ENCODE results near the gene KCMF1.

Gene KCMF1

DNA sequence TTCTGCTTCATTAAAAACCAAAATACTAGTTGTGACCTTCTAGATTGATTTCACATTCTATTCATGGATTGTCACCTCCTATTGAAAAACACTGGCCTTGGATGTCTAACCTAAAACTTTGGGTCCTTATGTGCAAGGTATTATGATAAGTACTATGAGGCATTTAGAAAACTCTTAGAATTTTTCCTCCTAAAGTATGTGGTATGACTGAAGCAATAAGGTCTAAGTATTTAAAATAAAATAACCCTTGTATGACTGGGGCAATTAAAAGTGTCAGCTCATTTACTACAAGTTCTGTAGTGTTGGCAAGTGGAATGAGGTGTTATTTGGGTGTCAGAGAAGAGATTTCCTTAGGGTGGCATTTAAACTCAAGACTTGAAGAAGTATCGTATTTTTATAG, 15.1 kb downstream of the KCMF1 start:
- DNase-seq = no peak

DNA sequence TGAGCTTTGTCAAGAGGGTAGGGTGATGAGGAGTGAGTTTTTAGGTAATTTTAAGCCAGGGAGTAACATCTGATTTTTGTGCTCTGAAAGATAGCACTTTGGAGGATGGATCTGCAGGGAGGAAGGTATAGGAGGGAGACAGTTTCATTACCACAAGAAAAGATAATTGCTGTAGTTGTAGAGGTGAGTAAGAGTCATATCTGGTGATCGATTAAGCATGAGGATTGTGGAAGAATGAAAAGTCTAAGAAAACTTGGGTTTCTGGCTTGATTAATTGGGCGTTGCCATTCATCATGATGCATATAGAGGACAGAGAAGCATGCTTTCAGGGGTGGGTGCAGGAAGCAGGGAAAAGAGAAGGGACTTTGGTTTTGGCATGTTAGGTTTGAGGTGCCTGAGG, 18.5 kb downstream of the KCMF1 start:
- no peak for DNase-seq

DNA sequence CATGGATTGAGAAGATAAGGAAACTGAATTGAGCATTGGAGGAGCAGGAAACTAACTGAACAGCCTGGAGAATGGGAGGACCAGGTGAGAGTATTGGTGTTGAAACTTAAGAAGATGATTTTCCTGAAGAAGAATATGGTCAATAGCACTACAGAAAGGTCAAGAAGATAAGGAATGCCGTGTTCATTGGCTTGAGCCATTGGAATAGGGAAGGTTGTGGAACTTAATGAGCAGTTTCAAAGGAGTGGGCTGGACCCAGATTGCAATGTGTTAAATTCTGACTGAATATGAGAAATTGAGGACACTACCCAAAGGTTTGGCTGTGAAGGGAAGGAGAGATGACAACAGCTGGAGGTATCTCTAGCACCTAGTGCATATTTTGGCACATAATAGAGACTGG, 19.0 kb downstream of the KCMF1 start:
- no peak for DNase-seq

DNA sequence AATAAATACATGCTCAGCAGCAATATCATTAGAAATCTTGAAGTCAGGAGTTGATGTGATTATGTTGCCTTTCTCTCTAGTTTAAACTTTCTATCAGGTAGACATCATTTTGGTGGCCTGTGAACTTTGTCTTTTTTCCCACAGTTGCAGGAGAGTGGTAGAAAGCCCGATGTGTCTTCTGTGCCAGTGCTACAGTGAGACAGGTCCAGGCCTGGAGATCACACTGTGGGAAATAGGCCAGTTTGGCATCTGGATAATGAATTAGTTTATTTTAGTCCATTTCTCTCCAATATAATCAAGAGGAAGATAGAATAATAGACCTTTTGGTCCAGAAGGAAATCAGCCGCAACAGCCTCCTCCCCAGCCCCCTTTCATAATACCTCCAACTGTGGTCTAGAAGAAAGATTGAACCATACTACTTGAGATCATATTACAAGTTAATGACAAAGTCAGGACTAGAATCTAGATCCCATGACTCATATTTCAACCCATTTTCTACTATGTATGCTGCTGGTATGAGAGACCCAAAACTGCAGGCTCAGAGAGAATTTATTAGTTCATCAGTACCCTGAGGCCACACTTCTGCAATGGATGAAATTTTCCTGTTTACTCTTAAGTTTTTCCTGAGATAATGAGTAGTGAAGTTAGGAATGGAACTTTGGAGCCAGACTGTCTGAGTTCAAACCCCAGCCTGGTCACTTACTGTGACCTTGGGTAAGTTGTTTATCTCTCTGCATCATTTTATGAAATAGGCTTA, 20.6 kb downstream of the KCMF1 start:
- no peak for DNase-seq

DNA sequence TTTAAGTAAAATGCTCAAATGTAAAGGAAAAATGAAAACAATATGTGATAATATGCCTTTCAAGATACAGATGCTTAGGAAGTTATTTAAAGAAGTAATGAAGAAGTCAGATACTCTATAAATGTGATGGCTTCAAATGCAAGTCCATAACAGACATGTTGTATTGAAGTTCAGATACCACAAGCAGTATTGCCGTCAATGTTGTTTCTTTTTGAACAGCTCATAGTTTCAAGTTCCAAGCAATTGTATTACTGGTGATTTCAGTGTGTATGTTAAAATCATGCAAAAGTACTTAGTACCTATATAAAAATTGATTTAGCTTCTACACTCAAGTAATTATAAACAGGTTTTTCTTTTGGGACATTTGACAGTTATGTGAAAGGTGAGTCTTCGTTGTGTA, 24.9 kb downstream of the KCMF1 start:
- DNase-seq = no peak

DNA sequence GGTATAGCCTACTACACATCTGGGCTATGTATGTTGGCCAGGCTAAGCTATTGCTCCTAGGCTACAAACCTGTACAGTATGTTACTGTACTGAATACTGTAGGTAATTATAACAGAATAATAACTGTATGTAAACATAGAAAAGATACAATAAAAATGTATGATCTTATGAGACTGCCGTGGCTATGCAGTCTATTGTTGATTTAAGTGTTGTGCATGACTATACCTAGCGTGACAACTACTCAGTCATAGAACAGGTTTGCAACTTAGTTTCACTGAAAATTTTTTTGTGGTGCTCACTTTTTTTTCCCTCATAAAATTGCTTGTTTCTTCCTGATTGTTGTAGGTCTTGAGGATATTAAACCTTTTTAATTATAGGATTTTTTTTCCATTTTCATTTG, 25.9 kb downstream of the KCMF1 start:
- no peak for DNase-seq

DNA sequence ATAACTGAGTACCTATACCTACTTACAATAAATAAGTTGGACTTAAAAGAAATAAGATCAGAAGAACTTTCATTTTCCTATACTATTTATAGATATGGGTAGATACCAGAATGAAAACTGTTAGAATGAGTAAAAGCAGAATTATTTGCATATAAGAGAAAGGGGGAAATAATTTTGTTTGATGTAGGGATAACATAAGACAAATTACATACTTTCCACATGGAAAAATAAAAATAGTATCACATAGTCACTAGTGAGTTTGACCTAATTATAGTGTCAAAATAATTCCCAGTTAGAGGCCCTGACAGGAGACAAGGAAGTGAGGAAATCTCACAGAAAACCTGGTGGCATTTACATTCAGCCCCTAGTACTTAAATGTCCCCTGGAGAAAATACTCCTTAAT, 28.6 kb downstream of the KCMF1 start:
- no peak for DNase-seq

DNA sequence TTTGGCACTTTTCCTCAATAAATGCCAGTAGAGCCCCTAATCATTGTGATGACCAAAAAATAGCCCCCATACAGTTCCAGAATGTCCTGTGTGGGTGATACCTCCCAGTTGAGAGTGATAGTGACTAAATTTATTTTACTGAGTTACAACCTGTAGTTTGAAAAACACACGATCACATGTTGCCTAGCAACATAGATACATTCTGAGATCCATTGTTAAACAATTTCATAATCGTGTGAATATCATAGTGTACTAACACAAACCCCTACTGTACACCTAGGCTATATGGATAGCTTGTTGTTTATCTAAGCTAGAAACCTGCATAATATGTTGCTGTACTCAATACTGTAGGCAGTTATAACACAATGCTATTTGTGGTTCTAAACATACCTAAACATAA, 30.6 kb downstream of the KCMF1 start:
- DNase-seq = no peak

DNA sequence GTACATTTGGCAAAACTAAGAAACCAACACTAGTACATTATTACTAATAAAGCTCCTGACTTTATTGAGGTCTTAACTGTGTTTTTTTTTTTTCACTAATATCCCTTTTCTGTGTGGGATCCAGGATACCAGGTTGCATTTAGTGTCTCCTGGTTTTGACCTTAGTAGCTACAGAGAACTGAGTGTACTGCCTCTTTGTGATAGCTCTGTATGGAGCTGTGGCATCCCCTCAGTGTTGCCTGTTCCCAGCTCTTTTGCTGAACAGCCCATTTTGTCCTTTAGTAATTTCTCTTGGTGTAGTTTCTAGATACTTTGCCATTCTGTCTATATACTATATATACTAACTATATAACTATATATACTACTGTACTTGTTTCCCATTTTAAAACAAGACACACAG, 31.6 kb downstream of the KCMF1 start:
- no peak for DNase-seq

DNA sequence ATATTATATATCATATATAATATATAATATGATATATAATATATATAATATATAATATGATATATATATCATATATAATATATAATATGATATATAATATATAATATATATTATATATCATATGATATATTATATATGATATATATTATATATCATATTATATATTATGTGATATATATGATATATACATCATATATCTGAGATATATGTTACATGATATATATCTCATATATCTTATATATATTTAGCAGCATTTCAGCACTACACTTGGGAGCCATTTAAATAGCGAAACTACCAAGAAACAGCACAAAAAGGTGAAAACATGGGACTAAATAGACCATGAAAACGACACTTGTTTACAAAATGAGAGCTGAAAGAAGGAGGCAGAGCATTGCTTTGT, 37.3 kb downstream of the KCMF1 start:
- no peak for DNase-seq

DNA sequence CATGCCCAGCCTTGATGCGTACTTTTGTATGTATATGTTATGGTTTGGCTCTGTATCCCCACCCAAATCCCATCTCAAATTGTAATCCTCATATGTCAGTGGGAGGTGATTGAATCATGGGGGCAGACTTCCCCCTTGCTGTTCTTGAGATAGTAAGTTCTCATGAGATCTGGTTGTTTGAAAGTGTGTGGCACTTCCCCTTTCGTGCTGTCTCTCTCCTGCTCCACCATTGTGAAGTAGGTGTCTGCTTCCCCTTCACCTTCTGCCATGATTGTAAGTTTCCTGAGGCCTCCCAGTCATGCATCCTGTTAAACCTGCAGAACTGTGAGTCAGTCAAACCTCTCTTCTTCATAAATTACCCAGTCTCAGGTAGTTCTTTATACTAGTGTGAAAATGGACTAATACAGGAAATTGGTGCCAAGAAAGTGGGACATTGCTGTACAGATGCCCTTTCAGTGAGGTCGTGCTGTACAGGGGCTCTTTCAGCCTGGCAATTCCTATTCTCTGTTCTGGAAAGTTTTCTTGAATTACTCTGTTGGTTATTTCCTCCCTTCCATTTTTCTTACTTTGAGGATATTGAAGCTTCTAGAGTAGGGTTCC, 38.2 kb downstream of the KCMF1 start:
- DNase-seq = no peak

DNA sequence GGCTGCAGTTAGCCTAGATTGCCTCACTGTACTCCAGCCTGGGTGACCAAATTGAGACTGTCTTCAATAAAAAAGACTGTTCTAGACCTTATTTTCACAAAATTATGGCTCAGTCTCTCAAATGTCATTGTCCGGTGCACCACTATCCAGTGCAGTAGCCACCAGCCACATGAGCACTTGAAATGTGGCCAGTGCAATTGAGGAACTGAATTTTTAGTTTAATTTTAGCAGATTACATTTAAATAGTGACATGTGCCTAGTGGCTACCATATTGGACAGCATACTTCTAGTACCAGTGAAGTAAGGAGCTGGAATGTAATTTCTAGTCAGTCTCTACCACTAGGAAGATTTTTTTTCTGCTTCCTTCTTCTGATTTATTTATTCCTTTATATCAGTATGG, 39.4 kb downstream of the KCMF1 start:
- no peak for DNase-seq

DNA sequence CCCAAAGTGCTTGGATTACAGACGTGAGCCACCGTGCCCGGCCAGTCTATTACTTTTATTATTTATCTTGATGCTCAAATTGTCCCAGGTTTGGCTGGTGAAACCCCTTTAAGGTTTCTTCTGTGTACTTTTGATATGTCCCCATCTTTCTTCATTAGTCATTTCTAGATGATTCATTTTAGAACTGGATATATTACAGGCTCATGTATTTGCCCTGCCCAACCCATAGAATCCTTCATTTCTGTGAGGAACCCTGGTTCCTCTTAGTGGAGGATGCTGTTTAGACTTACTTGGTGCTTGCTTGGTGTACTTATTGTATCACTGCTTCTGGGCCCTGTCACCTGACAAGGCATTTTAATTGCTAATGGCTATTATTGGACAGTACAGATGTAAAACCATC, 40.1 kb downstream of the KCMF1 start:
- no peak for DNase-seq

DNA sequence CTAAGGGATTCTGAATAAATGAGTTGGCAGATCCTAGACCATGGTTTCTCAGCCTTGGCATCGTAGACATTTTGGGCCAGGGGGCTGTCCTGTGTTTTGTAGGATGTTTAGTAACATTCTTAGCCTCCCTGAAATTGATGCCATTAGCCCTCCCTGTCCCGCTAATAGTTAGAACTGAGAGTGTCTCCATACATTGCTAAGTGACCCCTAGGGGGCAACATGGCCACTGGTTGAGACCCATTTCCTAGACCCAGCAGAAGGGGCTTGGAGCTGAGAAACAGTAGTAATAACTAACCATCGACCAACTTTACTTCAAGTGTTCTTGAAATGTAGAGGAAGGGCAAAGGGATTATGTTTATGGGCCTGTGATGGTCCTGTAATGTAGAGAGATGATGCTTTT, 40.8 kb downstream of the KCMF1 start:
- DNase-seq = no peak

DNA sequence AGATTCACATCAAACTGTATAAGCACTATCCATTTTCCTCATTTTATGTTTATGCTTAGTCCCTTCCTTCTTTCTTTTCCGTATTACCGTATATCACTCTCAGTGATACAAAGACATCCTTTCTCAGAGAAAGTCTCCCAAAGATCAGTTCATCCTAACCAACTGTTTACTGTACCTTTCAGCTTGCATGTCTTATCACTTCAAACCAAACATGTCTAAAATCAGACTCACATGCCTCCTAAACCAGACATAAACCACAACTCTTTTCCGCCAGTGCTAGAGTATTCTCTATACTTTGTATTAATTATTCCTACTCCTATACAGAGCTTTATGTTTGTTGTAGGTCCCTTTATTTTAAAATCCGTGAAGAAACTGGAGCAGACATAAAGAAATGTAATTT, 41.5 kb downstream of the KCMF1 start:
- no peak for DNase-seq

DNA sequence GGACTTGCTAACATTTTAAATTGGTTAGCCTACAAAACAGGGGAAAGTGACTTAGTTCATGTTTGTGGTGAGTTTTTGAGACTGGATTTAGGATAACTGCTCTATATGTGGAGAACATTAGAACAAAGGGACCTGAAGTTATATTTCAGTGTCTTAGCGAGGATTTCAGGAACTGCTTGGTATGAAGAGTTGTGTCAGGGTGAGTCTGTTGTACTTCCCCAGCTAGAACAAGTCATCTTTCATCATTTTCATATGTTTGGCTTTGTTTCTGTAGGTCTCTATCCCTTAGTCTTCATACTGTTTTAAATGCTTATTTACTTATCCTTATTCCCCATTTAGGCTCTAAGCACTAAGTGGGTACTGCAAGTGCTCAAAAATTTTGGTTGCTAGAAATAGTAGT, 41.9 kb downstream of the KCMF1 start:
- no peak for DNase-seq

DNA sequence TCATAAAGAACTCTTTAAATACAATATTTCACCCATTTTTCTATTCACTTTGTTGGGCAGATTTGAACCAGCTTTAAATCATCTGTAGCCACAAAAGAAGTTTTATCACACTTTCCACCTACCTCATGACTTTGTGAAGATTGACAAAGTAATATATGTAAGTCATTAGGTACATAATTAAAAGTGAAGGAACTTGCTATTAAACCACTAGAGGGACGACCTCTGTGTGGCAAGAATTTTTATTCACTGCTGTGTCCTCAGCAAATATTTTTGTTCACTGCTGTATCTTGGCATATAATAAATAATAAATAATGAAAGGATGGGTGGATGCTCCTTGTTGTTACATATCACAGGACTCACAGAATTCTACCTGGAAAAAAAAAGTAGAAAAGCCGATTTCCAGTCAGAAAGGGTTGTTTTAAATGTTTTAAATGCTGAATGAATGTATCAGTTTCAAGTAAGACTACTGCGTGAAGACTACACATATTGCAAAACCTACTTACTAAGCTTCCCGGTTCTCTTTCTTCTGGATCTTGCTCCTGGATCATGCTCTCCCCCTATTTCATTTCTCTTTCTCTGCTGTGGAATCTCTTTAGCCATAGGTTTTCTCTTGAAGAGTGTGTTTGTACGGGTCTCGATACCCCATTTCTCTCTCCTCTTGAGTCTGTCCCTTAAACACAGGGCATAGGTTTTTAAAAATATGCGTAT, 44.8 kb downstream of the KCMF1 start:
- DNase-seq = no peak

DNA sequence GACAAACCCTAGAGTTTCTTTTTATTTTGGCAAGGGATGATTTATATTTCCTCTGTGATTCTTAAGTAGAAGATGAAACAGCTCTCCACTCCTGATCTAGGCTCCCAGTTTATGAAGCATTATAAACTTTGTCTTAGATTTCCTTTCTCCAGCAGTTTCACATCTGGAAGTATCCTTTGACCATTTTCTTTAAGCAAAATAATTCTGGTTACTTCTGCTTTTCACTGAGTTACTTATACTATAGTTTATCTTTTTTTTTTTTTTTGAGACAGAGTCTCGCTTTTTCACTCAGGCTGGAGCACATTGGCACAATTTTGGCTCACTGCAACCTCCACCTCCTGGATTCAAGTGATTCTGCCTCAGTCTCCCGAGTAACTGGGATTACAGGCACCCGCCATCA, 45.5 kb downstream of the KCMF1 start:
- no peak for DNase-seq

DNA sequence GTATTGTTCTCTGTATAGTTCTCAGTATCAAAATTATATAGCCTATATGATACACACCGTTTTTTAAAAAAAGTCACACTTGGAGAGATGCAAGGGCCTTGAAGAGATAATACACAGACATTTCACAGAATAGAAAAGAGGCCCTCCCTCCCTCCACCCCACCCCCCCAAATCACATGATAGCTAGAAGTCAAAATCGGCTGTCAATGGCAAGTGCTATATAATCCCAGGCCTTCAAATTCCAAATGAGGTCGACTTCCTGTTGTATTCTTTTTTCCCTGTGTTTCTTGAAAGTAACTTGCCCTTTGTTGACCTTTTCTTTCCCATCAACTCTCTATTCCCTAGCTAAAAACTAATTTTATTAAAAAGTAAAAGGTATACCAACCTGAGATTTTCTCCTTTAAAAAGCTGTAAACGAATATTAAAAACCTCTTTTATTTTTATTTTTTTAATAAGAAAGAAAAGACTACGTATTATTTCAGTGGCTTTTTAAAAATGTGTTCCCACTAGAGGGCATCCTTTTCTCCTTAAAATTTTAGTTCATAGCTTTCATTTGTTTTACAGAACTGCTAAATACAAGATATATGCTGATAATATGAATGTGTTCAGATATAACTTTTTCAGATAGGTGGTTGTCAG, 46.6 kb downstream of the KCMF1 start:
- DNase-seq = no peak

DNA sequence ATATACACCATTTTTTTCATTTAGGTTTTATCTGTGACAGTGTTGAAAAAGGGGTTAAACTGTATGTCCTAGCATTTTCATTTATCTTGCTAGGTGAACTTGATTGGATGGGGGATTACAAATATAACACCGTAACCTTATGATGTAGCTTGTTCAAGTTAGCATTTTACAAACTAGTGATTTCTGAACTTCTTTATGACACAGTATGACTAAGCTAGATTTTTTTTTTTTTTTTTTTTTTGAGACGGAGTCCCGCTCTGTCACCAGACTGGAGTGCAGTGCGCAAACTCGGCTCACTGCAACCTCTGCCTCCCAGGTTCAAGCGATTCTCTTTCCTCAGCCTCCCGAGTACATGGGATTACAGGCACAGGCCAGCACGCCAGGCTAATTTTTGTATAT, 47.1 kb downstream of the KCMF1 start:
- DNase-seq = no peak

DNA sequence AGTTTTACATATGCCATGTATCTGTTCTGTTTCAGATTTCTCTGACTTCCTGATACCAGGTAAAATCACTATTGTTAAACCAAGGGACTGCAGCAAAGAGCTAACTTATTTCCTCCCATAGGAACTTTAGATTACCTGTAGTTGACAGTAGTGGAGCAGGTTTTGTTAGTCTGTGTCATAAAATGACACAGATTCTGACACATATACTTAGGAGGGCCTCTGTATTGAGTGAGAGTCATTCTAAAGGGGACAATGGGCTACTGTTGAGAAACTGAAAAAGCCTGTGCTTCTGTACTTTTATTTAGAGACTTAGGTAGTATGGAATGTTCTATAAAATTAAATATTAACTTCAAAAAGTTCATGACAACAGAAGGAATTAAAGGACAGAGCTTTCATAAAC, 48.2 kb downstream of the KCMF1 start:
- no peak for DNase-seq

DNA sequence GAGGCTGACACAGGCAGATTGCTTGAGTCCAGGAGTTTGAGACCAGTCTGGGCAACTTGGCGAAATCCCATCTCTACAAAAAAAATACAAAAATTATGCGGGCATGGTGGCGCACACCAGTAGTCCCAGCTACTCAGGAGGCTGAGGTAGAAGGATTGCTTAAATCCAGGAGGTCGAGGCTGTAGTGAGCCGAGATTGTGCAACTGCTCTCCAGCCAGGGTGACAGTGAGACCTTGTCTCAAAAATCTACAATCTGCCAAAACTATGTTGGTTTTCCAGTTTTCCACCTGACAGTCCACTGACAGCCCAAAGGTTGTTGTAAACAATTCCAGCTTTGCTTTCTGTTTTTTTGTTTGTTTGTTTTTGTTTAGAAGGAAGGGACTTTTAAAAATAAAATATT, 51.3 kb downstream of the KCMF1 start:
- DNase-seq = no peak

DNA sequence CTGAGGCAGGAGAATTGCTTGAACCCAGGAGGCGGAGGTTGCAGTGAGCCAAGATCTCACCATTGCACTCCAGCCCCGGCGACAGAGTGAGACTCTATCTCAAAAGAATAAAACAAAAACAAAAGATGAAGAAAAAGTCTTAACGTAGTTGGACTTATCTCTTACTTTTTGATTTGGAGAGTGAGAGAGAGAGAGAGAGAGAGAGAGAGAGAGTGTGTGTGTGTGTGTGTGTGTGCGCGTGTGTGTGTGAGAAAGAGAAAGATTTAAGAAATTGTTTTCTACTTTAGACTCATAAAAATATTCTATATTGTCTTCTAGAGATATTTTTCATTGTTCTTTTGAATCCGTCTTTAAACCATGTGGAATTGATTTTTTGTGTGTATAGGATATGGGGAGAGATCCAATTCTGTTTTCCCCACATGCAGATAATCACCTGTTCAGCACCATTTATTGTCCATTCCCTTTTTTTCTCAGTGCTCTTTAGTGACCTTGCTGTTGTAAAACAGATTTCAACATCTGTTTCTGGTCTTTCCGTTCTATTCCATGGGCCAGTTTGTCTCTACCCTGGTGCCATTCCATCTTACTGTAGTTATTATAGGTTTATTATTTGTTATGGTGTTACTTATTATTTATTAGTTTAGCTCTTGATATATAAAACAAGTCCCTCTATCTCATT, 53.5 kb downstream of the KCMF1 start:
- DNase-seq = no peak
